ENCODE results near the gene NPHP4.

NPHP4 gene

DNA sequence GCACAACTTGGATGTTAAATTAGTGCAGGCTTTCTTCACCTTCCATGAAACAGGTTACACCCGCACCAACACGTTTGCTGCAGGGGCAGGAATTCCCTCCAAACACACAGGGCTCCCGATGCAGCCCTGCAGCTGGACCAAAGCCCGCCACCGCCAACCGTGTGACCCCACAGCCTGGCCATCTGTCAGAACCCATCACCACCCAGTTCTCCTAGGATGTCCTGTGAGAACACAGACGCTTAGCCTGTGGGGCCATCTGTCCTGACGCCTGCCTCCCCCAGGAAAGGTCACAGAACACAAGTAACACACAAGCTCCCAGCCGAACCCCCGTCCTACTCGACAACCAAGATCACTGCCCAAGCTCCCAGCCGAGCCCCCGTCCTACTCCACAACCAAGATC lies 108.1 kb downstream of the NPHP4 start:
- in situ Hi-C loops (cut with MboI; ENCODE audit: low sequenced_read_pairs) = no loop called here

DNA sequence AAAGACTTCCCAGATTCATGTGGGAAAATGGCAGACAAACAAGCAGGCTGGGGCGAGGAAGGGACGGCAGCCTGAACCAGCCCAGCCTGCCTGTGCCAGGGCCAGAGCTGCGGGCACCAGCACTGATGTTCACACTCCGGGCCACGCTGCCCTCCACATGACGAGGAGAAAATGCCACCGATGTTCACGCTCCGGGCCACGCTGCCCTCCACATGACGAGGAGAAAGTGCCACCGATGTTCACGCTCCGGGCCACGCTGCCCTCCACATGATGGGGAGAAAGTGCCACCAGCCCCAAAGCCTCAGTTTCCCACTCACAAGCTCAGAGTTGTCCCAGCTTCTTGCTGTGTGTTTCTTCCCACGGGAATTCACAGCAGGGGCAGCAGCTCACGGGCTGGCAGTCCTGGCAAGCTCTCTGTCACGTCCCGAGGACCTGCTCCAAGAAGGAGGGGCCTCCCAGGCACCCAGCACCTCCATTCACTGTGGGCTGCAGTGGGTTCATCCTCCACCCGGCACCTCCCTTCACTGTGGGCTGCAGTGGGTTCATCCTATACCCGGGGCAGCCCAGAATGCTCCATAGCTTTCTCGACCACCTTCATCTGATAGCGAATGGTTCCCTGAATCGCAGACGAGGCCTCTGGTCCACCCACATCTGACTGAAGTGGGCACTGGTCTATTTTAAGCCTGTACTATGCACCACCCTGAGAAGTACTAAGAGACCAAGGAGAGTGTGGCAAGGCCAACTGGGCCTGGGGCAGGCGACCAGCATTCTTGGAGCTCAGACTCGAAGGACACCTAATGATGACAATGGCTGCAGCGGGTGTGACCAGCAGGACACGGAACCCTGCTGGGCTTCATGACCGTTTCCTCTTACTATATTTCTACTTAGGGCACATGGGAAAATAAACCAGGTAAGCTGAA lies 108.8 kb downstream of the NPHP4 start:
- in situ Hi-C loops (cut with MboI; ENCODE audit: low sequenced_read_pairs) = no loop called here

DNA sequence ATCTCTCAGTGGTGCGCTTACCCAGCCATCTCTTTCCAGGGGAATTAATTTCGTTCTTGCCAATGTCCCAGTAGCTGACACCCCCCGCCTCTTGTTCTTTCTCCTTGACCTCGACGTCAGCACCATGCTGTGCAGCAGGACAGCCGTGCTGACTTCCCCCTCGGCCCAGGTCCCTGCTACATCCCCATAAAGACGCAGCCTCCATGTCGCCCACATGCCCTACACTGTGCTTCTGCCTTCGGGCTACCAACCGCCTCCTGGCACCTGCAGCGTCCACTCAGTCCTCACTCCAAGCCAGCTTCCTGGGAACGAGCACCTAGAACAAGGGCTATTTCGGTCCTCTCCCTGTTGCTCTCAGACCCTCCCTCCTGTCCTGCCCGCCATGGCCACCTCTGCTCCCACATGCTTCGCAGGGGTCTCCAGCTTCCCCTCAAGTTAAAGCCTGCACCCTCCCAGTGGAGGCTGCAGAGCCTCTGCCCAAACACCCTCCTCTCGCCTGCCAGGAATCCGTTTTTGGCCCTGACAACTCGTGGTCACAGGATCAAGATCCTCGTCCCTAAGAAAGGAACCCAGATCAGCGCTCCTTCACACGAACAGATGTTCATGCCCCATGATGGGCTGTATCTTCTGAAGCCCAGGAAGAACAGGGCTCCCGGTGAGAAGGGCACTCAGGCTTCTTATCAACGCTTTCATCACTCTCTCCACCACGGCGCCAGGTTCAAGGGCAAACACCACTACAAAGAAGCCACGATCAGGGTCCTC lies 109.7 kb downstream of the NPHP4 start:
- in situ Hi-C loops (cut with MboI; ENCODE audit: low sequenced_read_pairs) = no loop called here

DNA sequence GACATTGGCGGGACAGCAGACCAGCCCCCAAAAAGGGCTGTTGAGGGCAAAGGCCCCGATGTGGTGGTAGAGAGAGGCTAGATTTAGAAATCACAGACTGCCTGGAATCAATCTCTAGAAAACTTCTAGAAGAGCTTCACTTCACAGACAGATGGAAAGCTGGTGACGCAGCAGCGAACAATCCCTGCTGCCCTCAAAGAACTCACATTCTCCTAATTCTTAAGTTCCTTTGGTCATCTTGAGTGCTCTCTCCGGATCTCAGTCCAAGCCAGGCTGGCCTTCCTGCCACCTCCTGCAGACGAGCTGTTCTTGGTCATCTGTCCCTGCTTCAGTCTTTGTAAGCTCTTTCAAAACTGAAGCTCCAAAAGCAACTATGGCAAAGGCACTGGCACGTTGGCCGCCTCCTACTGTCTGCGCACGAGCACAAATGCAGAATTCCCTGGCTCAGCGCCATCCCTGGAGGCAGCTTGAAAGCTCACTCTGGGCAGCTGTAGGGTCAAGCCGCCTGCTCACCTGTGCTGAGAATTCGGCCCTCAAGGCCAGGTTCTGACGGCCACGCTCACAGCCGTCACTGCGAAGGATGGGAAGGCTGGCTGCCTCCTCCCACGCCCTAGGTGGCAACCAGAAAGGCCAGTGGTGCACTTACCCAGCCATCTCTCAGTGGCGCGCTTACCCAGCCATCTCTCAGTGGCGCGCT lies 110.6 kb downstream of the NPHP4 start:
- in situ Hi-C loops (cut with MboI; ENCODE audit: low sequenced_read_pairs) = no loop called here

DNA sequence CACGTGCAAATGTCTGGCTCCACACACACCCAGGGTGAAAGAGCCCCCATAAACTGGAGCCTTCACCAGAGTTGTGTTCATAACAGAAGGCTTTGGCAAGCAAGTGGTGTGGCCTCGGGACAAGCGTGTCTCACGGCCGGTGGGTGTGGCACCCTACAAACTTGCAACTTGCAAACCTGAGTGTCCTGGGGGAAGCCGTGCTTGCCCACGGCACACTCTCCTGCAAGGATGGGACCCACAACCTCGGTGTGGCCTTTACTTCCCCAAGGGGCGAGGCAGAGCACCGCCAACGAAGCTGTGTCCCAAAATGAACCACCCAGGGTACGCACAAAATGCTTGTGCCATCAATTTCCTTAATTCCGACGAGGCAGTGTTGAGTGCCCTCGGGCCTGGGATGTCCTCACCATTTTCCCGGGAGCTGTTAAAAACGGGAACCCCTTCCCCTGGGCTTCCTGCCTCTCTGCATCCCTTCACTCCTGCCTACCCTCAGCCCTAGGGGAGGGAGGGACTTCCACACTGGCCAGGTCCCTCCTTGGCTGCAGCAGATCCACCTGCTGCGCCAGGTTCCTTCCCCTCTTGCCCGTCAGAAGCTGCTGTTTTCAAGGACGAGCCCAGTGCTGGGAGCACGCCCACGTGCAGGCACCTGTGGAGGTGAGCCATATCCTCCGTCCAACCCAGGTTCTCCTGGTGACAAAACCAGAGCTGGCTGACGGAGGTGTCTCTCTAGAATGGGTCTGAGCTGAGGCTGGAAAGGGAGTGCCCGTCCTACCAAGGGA lies 111.4 kb downstream of the NPHP4 start:
- in situ Hi-C loops (cut with MboI; ENCODE audit: low sequenced_read_pairs) = no loop called here

DNA sequence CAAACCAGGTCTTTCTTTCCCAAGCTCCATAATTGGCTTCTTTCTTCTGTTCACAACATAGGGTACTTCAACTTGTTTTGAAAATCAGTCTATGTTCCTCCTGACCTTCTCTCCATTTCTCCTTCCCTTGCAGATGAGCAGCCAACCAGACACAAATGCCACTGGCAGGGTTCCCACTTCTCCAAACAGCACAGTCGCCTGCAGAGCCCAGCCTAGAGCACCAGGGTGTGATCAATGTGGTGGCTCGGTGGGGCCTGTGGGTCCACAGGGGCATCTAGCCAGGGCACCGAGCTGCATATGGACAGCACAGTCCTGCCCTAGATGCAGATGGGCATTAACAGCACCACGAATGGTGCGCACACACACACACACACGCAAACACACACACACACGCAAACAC lies 112.8 kb downstream of the NPHP4 start:
- in situ Hi-C loops (cut with MboI; ENCODE audit: low sequenced_read_pairs) = no loop called here

DNA sequence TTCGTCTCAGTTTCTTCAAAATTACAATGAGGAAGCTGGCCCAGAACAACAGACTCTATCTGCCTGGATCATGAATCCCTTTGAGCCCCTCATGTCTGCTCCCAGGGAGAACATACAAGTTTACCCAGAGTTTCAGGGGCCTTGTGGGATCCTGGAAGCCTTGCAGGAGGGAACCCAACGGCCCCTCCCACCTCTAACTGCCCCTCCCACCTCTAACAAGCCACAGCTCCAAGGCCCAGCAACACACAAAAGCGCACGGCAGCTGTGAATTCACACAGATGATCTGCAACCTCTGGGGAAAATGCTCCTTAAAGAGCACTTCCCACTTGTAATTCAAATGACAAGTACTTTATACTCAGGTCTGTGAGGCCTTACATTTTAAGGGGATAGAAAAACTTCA lies 113.3 kb downstream of the NPHP4 start:
- in situ Hi-C loops (cut with MboI; ENCODE audit: low sequenced_read_pairs) = no loop called here

DNA sequence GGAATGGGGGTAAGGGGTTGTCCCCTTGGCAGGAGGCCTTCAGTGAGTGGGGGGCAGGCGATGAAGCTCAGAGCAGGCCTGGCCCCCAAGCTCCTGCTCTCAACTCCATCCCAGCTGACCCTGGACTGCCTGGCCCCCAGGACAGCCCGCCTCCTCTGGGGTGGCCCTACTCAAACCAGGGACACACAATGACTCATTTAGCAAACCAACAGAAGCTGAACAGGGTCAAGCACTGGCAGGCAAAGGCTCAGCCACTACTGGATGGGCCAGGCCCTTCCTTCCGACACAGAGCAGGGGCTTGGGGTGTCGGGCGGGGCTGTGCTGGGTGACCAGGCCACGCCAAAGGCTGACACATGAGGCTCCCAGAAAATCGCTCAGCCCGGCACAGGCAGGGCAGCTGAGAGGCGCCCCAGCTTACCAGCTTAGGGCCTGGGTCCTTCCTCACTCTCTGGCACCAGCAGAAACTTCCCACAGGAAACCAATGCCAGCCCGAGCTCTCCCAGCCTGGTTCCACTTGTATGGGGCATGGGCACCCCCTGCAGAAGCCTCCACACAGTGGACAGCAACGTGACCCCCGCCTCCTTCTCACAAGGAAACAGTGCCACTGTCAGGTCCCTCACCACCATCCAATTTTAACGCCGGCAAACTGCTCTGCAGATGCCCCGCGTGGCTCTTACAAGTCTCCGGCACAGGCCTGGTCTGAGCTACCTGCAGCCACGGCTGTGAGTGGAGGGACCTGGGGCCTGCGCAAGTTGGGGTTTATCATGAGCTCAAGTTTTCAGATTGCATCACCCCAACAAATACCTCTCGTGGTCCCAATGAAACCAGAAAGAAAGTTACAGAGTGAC lies 114.3 kb downstream of the NPHP4 start:
- in situ Hi-C loops (cut with MboI; ENCODE audit: low sequenced_read_pairs) = no loop called here

DNA sequence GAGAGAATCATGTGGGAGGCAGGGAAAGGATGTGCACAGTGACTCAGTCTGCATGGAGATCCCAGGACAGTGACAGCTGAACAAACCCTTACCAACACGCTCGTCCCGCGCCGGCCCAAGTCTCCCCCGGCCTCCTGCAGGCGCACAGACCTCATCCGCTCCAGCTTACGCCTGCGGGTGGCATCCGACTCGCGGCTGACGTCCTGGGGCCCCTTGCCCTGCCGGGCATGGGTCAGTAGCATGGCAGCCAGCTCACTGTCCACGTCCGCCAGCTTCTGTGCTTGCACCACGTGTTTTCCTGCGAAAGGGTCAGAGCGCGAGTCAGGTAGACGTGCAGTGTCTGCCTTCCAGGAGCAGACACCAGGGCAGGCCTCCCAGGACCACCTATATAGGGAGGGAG lies 115.2 kb downstream of the NPHP4 start:
- in situ Hi-C loops (cut with MboI; ENCODE audit: low sequenced_read_pairs) = no loop called here

DNA sequence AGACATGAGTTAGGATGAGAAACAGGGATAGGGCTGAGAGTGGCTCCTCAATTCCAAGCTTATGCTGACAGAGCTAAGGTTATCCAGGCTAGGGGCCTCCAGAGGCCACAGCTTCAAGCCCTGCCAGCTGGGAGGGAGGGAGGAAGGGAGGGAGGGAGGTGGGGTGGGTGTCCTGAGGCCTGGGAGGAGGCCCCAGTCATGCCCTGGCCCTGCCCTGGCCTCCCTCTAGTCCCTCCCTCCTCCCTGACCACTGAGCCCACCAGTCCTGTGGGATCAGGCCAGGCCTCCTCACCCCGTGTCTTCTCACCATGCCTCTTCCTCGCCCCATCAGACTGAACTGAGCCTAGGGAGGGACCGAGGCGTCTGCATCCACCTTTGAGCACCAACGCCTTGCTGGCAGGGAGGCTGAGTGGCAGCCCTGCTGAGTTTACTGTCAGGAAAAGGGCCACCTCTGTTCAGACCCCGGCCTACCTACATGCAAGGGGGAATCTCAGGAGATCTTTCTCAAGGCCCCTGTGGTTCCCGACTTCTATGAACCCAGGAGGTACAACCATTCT lies 116.1 kb downstream of the NPHP4 start:
- in situ Hi-C loops (cut with MboI; ENCODE audit: low sequenced_read_pairs) = no loop called here

DNA sequence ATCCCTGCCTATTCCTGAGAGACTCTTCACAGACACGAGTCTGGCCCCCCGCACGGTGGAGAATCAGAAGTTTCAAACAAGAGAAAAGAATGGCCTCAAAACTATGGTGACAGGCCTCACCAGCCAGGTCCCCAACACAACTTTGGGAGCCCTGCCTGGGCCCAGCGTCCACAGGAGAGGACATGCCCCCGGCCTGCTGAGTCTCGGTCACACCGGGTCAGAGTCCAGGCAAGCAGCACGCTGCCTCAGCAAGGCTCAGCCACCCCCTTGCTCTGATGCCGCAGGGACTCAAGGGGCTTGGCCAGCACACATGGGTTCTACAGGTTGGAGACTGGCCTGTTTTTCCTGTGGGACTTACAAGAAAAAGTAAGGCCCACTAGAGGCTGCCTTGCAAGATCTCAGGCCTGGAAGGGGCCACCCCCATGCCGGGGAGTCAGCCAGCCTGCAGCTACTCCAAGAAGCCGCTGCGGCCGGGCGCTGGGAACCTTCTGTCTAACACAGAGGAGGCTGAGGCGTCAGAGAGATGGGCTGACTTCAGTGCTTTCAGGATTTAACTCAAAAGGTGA lies 116.8 kb downstream of the NPHP4 start:
- in situ Hi-C loops (cut with MboI; ENCODE audit: low sequenced_read_pairs) = no loop called here

DNA sequence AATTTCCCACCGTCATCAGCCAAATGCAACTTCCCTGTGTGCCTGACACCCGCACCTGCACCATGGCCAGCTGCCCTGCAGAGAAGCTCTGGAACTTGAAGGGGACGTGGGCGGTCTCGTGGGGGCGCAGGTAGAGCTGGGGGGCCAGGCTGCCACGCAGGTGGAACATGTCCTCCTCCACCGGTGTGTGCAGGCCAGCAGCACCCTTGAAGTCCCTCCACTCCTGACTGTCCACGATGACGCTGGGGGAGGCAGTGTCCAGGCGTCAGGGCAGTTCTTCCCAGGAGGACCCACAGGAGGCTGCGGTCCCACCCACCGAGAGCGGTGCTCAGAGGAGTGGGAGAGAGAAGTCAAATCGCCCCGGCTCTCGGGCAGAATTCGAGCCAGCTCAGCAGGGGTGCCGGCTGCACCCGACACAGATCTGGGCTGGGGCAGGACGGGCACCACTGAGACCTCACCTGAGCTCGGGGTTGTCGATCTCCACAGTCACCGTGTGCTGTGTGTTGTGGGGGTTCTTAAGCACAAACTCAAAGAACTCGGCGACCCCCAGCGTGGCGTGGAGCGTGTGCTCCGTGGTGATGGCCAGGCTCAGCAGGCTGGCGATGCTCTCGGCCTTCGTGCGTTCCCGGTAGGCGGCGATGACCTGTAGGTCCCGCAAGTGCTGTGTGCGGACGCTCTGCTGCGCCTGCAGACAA lies 117.7 kb downstream of the NPHP4 start:
- in situ Hi-C loops (cut with MboI; ENCODE audit: low sequenced_read_pairs) = no loop called here

DNA sequence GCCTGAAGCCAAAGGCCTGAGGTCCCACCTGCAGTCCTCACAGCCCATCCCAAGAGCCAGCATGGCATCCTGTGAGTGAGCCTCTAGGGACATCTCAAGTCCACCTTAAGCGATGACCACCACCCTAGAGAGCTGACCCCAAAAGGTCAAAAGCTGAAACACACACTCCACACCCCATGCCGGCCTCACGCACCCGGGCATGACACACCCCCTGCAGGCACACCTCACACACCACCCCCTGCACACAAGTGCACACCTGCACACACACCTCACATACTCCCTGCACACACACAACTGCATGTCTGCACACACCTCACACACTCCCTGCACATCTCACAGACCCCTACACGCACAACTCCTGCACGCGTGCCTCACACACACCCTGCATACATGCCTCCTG lies 118.7 kb downstream of the NPHP4 start:
- in situ Hi-C loops (cut with MboI; ENCODE audit: low sequenced_read_pairs) = no loop called here

DNA sequence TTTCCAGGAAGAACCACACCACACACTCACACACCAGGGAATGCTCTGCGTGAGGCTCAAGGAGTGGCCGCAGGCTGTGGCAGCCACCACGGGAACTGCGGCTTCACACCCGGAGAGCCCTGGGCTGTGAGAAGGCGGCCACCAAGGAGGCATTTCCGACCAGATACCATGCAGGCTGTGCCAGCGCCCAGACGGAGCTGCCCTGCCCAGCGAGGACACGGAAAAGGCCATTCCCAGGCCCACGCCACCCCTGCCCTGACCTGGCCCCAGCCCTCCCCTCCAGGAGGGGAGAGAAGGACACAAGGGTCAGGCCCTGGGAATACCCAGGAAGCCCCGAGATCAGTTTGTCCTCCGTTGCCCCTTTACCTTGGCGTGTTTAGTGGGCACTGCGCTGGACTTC lies 119.3 kb downstream of the NPHP4 start:
- in situ Hi-C loops (cut with MboI; ENCODE audit: low sequenced_read_pairs) = no loop called here

DNA sequence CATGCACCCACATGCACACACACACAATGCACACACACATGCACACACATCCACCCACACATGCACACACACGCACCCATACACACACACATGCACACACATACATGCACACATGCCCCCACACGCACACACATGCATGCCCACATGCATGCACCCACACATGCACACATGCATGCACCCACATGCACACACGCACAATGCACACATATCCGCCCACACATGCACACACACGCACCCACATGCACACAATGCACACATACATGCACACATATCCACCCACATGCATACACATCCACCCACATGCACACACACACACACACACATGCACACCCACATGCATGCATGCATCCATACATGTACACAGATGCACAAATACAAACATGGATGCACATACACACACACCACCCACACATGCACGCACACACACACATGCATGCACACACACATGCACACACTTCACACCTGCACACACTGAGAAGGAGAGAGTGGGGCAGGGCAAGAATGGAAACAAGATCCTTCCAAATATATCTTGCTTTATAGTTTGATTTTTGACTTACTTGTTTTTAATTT lies 123.2 kb downstream of the NPHP4 start:
- in situ Hi-C loops (cut with MboI; ENCODE audit: low sequenced_read_pairs) = no loop called here

DNA sequence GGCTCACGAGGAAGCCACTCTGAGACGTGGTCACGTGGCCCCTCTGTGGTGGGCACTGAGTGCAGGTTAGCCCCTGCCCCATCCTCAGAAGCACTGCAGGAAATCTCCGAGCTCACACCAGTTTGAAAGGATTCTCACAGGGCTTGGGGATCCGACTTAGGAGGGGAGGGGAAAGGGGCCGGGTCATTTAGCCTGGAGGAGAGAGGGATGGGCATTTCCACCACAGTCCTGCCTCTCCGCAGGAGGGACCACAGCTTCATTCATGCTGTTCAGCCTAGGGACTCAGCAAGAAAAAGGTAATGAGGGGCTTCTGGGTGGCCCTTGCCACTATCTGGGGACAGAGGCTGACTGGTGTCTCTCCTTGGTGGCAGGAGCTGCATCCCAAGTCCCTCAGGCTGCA lies 126.5 kb downstream of the NPHP4 start:
- in situ Hi-C loops (cut with MboI; ENCODE audit: low sequenced_read_pairs) = no loop called here

DNA sequence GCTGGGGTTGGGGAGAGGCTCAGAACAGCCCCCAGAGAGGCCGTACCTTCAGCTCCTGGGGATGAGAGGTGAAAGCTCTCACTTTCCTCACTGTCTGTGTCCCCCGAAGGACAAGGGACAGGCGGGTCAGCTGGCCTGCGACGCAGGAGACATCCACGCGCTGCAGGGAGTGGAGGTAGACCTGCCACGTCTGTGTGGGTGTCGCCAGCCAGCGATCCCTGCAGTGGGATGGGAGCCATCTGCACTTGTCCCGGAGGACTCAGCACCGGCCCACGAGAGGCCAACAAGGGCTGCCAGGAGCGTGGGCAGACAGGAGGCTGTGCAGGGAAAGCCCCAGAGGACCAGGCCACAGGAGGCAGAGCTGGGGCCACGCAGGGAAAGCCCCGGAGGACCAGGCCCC lies 127.2 kb downstream of the NPHP4 start:
- in situ Hi-C loops (cut with MboI; ENCODE audit: low sequenced_read_pairs) = no loop called here

DNA sequence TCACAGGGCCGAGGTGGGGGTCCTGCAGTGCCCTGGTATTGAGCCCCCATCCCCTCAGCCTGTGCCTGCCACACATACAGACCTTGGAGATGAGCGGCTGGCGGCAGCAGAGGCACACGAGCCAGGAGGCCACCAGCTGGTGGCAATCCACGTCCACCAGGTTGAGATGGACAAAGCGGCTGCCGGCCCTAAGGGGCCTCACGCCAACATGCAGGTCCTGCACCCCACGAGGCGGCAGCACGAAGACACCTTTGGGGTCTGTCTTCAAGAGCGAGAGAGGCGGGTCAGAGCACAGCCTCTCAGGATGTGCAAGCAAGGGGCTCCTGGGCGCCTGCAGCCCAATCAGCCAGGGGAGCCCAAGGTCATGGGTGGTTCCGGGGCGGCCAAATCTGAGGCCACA lies 128.0 kb downstream of the NPHP4 start:
- in situ Hi-C loops (cut with MboI; ENCODE audit: low sequenced_read_pairs) = no loop called here

Data from HL-60/S4 (cell line).